ENCODE data around the gene OOSP4A. TPM values are rescaled to one million over a fixed set of nuclear protein-coding genes. Genes with fewer than 3 reads are reported as not detected.
A peak's percentile ranks its signal among the peaks of the same experiment; 100 is the strongest.

The OOSP4A gene
- total RNA-seq, result not detected
- long read RNA-seq, result 0 reads

- intact Hi-C loops (cut with micrococcal nuclease), result no loop called here
- DNase-seq (no peak), ATAC-seq (no peak)
Observed at GRCh38 chr11:59963733-59964132, at the start of gene OOSP4A. TSS of gene OOSP4A (plus strand) at chr11:59964033. CDS start at chr11:59964033, 0 bp downstream.

GRCh38 chr11:59918480-59918879 lies 45.4 kb upstream of the OOSP4A start:
- DNase-seq (no peak), ATAC-seq (no peak)
- intact Hi-C loops (cut with micrococcal nuclease), result no loop called here

GRCh38 chr11:59918987-59919589 lies 44.7 kb upstream of the OOSP4A start:
- intact Hi-C loops (cut with micrococcal nuclease), result no loop called here

GRCh38 chr11:59923813-59924212 lies 40.0 kb upstream of the OOSP4A start:
- DNase-seq (no peak), ATAC-seq (no peak)
- intact Hi-C loops (cut with micrococcal nuclease), result no loop called here

More at GRCh38 chr11:59918987-59919589, 44.7 kb upstream of the OOSP4A start:
- ATAC-seq, result no peak
- DNase-seq, result no peak

GRCh38 chr11:59931688-59932087 lies 32.1 kb upstream of the OOSP4A start:
- intact Hi-C loops (cut with micrococcal nuclease), result no loop called here
- no peak for DNase-seq
- ATAC-seq, result no peak

GRCh38 chr11:59938132-59938531 lies 25.7 kb upstream of the OOSP4A start, which contains the start of gene OOSP1:
TSS of gene OOSP1 (plus strand) at chr11:59938432. CDS start at chr11:59938455, 23 bp downstream.
- ATAC-seq, result no peak
- DNase-seq, result no peak
- intact Hi-C loops (cut with micrococcal nuclease), result no loop called here

- ATAC-seq, result no peak
- intact Hi-C loops (cut with micrococcal nuclease), result no loop called here
- DNase-seq, result no peak
Observed at GRCh38 chr11:59938718-59939117, 25.1 kb upstream of the OOSP4A start.

- ATAC-seq, result no peak
- intact Hi-C loops (cut with micrococcal nuclease), result no loop called here
- DNase-seq, result no peak
Observed at GRCh38 chr11:59939482-59939881, 24.4 kb upstream of the OOSP4A start.

GRCh38 chr11:59941091-59941490 lies 22.7 kb upstream of the OOSP4A start:
- no peak for ATAC-seq

GRCh38 chr11:59943997-59944714 lies 19.7 kb upstream of the OOSP4A start:
- intact Hi-C loops (cut with micrococcal nuclease), result no loop called here
- DNase-seq, result no peak
- no peak for ATAC-seq

More at GRCh38 chr11:59941091-59941490, 22.7 kb upstream of the OOSP4A start:
- DNase-seq, result no peak
- intact Hi-C loops (cut with micrococcal nuclease), result no loop called here

- no peak for ATAC-seq
- DNase-seq, result no peak
- intact Hi-C loops (cut with micrococcal nuclease), result no loop called here
Observed at GRCh38 chr11:59944720-59945119, 19.1 kb upstream of the OOSP4A start.

GRCh38 chr11:59953463-59954218 lies 10.2 kb upstream of the OOSP4A start:
- DNase-seq (no peak), ATAC-seq (no peak)
- intact Hi-C loops (cut with micrococcal nuclease), result no loop called here

GRCh38 chr11:59954219-59954847 lies 9.5 kb upstream of the OOSP4A start:
- ATAC-seq (no peak), DNase-seq (no peak)
- intact Hi-C loops (cut with micrococcal nuclease), result no loop called here

- no peak for DNase-seq
- intact Hi-C loops (cut with micrococcal nuclease), result no loop called here
- ATAC-seq, result no peak
Observed at GRCh38 chr11:59957094-59957493, 6.7 kb upstream of the OOSP4A start.

- DNase-seq (no peak), ATAC-seq (peak; percentile 79)
- intact Hi-C loops (cut with micrococcal nuclease), result no loop called here
Observed at GRCh38 chr11:59960502-59961381, 3.1 kb upstream of the OOSP4A start.

- no peak for DNase-seq
- intact Hi-C loops (cut with micrococcal nuclease), result no loop called here
- peak; percentile 27 for ATAC-seq
Observed at GRCh38 chr11:59962107-59962482, 1.7 kb upstream of the OOSP4A start.

GRCh38 chr11:59965424-59965823 lies 1.6 kb downstream of the OOSP4A start:
- no peak for DNase-seq
- intact Hi-C loops (cut with micrococcal nuclease), result no loop called here
- ATAC-seq, result no peak

- peak; percentile 14 for ATAC-seq
- intact Hi-C loops (cut with micrococcal nuclease), result no loop called here
Observed at GRCh38 chr11:59966201-59966600, 2.4 kb downstream of the OOSP4A start.

More at GRCh38 chr11:59966201-59966600, 2.4 kb downstream of the OOSP4A start:
- no peak for DNase-seq
